ENCODE measurements around the gene DGKD. TPM values are rescaled to one million over a fixed set of nuclear protein-coding genes. Genes with fewer than 3 reads are reported as not detected.

The DGKD gene
- total RNA-seq, 1 donor from 2014 or later = 188 TPM

DNA sequence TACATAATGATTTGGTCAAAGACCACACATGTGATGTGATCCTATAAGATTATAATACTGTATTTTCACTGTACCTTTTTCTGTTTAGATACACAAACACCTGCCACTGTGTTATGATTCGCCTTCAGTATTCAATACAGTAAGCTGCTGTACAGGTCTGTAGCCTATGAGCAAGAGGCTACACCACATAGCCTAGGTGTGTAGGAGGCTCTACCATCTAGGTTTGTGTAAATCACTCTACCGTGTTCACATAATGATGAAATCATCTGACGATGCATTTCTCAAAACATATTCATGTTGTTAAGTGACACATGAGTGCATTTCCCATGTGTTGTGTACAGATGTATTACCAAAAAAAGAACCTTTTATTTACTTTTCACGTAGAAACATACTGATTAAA is 137.8 kb downstream of the DGKD start:
- Mint-ChIP-seq H3K27ac (no peak overlapping the region), H3K4me1 (no peaks in the 10 kb centered on the region), H3K9me3 (no peaks in the 10 kb centered on the region), H3K4me3 (no peak overlapping the region), H3K27me3 (no peaks in the 10 kb centered on the region), H3K36me3 (ENCODE audit: low read depth) (peaks cover 53% of the 10 kb centered on the region)
- CTCF ChIA-PET = no interaction called here
- DNase-seq (no peak), ATAC-seq (ENCODE audit: low read depth) (no peak)
- POLR2A ChIA-PET = interaction anchor here (0.6 kb wide), 1 partner anchor 54 kb away, joined by 3 read pairs; no protein-coding TSS in a partner anchor
- TF ChIP-seq, protein P1, sequence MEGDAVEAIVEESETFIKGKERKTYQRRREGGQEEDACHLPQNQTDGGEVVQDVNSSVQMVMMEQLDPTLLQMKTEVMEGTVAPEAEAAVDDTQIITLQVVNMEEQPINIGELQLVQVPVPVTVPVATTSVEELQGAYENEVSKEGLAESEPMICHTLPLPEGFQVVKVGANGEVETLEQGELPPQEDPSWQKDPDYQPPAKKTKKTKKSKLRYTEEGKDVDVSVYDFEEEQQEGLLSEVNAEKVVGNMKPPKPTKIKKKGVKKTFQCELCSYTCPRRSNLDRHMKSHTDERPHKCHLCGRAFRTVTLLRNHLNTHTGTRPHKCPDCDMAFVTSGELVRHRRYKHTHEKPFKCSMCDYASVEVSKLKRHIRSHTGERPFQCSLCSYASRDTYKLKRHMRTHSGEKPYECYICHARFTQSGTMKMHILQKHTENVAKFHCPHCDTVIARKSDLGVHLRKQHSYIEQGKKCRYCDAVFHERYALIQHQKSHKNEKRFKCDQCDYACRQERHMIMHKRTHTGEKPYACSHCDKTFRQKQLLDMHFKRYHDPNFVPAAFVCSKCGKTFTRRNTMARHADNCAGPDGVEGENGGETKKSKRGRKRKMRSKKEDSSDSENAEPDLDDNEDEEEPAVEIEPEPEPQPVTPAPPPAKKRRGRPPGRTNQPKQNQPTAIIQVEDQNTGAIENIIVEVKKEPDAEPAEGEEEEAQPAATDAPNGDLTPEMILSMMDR (IDR thresholded peaks at IDR 0.05) = no peak
- intact Hi-C loops (cut with micrococcal nuclease) = no loop called here

DNA sequence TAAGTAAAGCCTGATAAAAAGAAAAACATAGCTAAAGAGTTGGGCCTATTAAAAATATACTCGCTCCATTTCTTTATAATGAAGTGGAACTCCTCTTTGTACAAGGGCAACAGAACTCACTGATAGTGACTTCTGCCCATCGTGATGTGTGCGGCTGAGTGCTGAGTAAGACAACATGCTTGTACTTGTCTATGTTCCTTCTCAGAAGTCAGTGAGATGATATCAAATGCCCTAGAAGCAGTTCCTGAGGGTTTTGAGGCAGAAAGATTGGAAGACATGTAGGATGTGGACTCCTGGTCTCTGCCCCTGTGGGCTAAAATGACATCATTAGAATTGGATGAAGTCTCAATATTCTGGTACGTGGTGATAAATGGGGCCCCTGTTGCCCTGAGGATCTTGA is 138.5 kb downstream of the DGKD start:
- no peak overlapping the region for H3K27ac Mint-ChIP-seq
- CTCF ChIA-PET = no interaction called here
- no peak for ATAC-seq (ENCODE audit: low read depth)
- peaks cover 2% of the 10 kb centered on the region for H3K4me1 Mint-ChIP-seq
- peaks cover 53% of the 10 kb centered on the region for H3K36me3 Mint-ChIP-seq (ENCODE audit: low read depth)
- no peak overlapping the region for H3K4me3 Mint-ChIP-seq
- TF ChIP-seq, protein P1 (IDR thresholded peaks at IDR 0.05) = no peak
- H3K9me3 Mint-ChIP-seq = no peaks in the 10 kb centered on the region
- H3K27me3 Mint-ChIP-seq = no peaks in the 10 kb centered on the region
- POLR2A ChIA-PET = interaction anchor here (0.6 kb wide), 1 partner anchor 55 kb away, joined by 3 read pairs; no protein-coding TSS in a partner anchor
- intact Hi-C loops (cut with micrococcal nuclease) = no loop called here
- no peak for DNase-seq

DNA sequence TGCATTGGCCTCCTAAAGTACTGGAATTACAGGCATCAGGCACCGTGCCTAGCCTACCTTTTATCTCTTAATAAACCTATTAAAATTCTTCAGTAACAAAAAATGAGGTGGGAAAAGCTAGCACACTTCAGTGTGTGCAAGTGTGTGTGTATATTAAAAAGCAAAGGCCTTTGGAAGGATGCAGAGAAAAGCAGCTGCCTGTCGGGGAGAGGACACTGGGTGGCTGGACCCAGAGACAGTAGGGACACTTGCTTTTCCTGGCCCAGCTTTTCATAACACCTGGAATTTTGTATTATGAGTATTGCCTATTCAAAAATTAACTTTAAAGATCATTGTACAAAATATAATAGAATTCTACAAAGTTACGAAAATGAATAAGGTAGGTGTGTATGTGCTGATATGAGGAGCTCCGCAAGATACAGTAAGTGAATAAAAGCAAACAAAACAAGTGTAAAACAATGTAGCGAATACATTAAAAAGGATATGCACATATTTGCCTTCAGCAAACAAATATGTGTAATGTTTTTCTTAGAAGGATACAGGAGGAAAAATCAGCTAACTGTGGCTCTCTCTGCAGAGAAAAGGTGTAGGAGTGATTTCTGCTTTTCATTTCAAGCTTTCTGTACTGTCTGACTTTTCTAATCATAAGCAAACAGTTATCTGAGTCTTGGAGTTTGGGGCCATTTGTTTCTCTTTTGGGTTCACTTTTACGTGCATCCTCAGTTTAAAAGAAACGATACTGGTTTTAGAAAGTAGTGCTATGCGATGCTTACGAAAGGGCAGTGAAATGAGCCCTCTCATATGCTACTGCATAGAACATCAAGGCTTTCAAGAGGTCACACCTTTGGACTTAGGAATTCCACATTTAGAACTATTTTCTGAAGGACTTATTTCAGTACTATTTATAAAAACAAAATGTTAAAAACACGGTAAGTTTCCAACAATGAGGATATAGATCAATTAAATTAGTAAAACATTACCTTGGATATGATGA is 141.5 kb downstream of the DGKD start:
- intact Hi-C loops (cut with micrococcal nuclease) = loop anchor here (5.0 kb wide), 1 partner anchor 217 kb away; the partner anchor contains the start of gene UGT1A5
- Mint-ChIP-seq H3K4me3 (no peak overlapping the region), H3K36me3 (ENCODE audit: low read depth) (peaks cover 42% of the 10 kb centered on the region), H3K27me3 (no peaks in the 10 kb centered on the region), H3K27ac (no peak overlapping the region), H3K4me1 (peaks cover 12% of the 10 kb centered on the region), H3K9me3 (no peaks in the 10 kb centered on the region)
- CTCF ChIA-PET = no interaction called here
- no peak for DNase-seq
- POLR2A ChIA-PET = no interaction called here
- no peak for ATAC-seq (ENCODE audit: low read depth)
- TF ChIP-seq, protein P1 (IDR thresholded peaks at IDR 0.05) = no peak

DNA sequence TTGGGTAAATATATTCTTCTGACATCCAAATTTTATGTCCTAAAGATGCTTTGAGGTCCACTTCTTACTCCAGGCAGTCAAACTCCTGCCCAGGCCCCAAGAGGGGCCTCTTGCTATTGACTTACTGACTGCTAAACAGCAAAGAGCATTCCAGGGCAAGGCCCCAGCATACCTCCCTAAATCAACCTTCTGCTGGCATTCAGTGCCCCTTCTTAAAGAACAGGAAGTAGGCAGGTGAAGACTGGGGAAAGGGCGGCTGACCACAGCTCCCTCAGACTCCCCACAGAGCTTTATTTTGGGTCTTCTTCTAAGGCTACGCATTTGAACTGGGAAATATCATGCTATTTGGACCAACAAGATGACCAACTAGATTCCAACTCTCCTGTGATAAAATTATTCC is 143.4 kb downstream of the DGKD start:
- ChIA-PET POLR2A (interaction anchor here (0.6 to 1.3 kb wide), 2 partner anchors 68 to 130 kb away, joined by 9 to 11 read pairs; no protein-coding TSS in a partner anchor), CTCF (interaction anchor here (0.9 to 1.4 kb wide), 3 partner anchors 15 to 69 kb away, joined by 3 to 4 read pairs (median 3); partner anchors contain the start of gene USP40)
- peaks cover 42% of the 10 kb centered on the region for H3K36me3 Mint-ChIP-seq (ENCODE audit: low read depth)
- H3K4me1 Mint-ChIP-seq = peaks cover 12% of the 10 kb centered on the region
- H3K27me3 Mint-ChIP-seq = no peaks in the 10 kb centered on the region
- H3K9me3 Mint-ChIP-seq = peaks cover 10% of the 10 kb centered on the region
- intact Hi-C loops (cut with micrococcal nuclease) = loop anchor here (5.0 kb wide), 1 partner anchor 215 kb away; the partner anchor contains the start of gene UGT1A5
- no peak for DNase-seq
- peak overlapping the region; percentile 35 for H3K4me3 Mint-ChIP-seq
- peak overlapping the region; percentile 56 for H3K27ac Mint-ChIP-seq
- TF ChIP-seq, protein P1 (IDR thresholded peaks at IDR 0.05) = no peak
- ATAC-seq (ENCODE audit: low read depth) = no peak

DNA sequence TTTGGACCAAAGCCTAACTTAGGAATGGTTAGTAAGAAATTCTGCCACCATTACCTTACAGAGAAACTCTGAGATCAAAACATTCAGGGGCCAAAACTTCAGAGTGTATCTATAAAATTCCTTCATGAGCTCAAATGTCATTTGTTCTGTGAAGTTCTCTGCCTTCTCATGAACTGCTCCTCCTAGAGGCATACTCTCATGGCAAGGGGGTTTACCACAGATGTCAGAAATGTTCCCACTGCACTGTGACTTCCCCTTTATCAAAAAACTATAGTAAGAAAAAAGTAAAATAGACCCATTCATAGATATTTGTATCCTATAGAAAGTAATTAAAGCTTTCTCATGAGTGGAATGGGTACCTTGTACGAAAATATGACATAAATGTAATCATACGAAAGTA is 143.8 kb downstream of the DGKD start:
- intact Hi-C loops (cut with micrococcal nuclease) = loop anchor here (5.0 kb wide), 1 partner anchor 214 kb away; the partner anchor contains the start of gene UGT1A5
- peaks cover 12% of the 10 kb centered on the region for H3K4me1 Mint-ChIP-seq
- H3K4me3 Mint-ChIP-seq = peak overlapping the region; percentile 35
- H3K27ac Mint-ChIP-seq = peak overlapping the region; percentile 56
- H3K9me3 Mint-ChIP-seq = peaks cover 14% of the 10 kb centered on the region
- CTCF ChIA-PET = interaction anchor here (0.9 to 1.4 kb wide), 3 partner anchors 15 to 69 kb away, joined by 3 to 4 read pairs (median 3); partner anchors contain the start of gene USP40
- peak; percentile 67 for ATAC-seq (ENCODE audit: low read depth)
- TF ChIP-seq, protein P1 (IDR thresholded peaks at IDR 0.05) = no peak
- no peak for DNase-seq
- H3K27me3 Mint-ChIP-seq = no peaks in the 10 kb centered on the region
- peaks cover 44% of the 10 kb centered on the region for H3K36me3 Mint-ChIP-seq (ENCODE audit: low read depth)
- POLR2A ChIA-PET = interaction anchor here (0.6 to 1.3 kb wide), 2 partner anchors 68 to 129 kb away, joined by 9 to 11 read pairs; no protein-coding TSS in a partner anchor
